ENCODE measurements around the gene MRTFA. TPM values are rescaled to one million over a fixed set of nuclear protein-coding genes. Genes with fewer than 3 reads are reported as not detected.

Gene MRTFA
- total RNA-seq, 1 experiment from 2014 or later = 28.0 TPM

- Histone ChIP-seq H4K20me1 (ENCODE audit: insufficient read depth) (no peaks in the 10 kb centered on the region), H2AFZ (ENCODE audit: low read depth, low read length, poor library complexity, severe bottlenecking) (no peak overlapping the region), H3K4me3 (replicated peaks in 1 of 2; ENCODE audit: low read depth in 1 of 2, low read length in 2 of 2) (no peak overlapping the region), H3K9ac (ENCODE audit: low read length) (no peak overlapping the region), H3K4me1 (ENCODE audit: control insufficient read depth in 1 of 2, insufficient read depth in 2 of 2, low read length in 2 of 2) (peaks cover 0 to 10% of the 10 kb centered on the region in 2 experiments; a peak in 2 of 4 replicates), H3K79me2 (ENCODE audit: insufficient read depth, low read length) (no peaks in the 10 kb centered on the region), H3K36me3 (ENCODE audit: control insufficient read depth in 1 of 2, insufficient read depth in 2 of 2, low read length in 2 of 2) (no peaks in the 10 kb centered on the region), H3K27ac (ENCODE audit: low read depth, low read length) (no peak overlapping the region), H3K4me2 (ENCODE audit: low read length) (no peak overlapping the region), H3K9me3 (ENCODE audit: control insufficient read depth in 1 of 2, insufficient read depth in 1 of 2, low read depth in 1 of 2, low read length in 2 of 2) (no peaks in the 10 kb centered on the region), H3K9me2 (ENCODE audit: insufficient read depth) (no peaks in the 10 kb centered on the region), H3K27me3 (ENCODE audit: insufficient read depth, low read length) (no peaks in the 10 kb centered on the region)
- ATAC-seq (no peak), DNase-seq (ENCODE audit: low read depth, low spot score) (no peak)
- intact Hi-C loops (cut with micrococcal nuclease) = no loop called here
- no peak for TF ChIP-seq CTCF (IDR thresholded peaks at IDR 0.05 in 2 of 3, conservative IDR thresholded peaks at IDR 0.05 in 1 of 3; ENCODE audit: borderline replicate concordance in 1 of 3, insufficient read depth in 1 of 3, low read depth in 2 of 3, low read length in 2 of 3)
- no peak for TF ChIP-seq CEBPB (IDR thresholded peaks at IDR 0.05; ENCODE audit: low read depth)
- TF ChIP-seq ZBTB33 (IDR thresholded peaks at IDR 0.05; ENCODE audit: extremely low read depth, insufficient replicate concordance, low read length) = no peak
- no peak for TF ChIP-seq FOSL1 (IDR thresholded peaks at IDR 0.05; ENCODE audit: low read depth)
- no peak for TF ChIP-seq EGR1 (IDR thresholded peaks at IDR 0.05; ENCODE audit: low read depth)
- TF ChIP-seq, protein P1, sequence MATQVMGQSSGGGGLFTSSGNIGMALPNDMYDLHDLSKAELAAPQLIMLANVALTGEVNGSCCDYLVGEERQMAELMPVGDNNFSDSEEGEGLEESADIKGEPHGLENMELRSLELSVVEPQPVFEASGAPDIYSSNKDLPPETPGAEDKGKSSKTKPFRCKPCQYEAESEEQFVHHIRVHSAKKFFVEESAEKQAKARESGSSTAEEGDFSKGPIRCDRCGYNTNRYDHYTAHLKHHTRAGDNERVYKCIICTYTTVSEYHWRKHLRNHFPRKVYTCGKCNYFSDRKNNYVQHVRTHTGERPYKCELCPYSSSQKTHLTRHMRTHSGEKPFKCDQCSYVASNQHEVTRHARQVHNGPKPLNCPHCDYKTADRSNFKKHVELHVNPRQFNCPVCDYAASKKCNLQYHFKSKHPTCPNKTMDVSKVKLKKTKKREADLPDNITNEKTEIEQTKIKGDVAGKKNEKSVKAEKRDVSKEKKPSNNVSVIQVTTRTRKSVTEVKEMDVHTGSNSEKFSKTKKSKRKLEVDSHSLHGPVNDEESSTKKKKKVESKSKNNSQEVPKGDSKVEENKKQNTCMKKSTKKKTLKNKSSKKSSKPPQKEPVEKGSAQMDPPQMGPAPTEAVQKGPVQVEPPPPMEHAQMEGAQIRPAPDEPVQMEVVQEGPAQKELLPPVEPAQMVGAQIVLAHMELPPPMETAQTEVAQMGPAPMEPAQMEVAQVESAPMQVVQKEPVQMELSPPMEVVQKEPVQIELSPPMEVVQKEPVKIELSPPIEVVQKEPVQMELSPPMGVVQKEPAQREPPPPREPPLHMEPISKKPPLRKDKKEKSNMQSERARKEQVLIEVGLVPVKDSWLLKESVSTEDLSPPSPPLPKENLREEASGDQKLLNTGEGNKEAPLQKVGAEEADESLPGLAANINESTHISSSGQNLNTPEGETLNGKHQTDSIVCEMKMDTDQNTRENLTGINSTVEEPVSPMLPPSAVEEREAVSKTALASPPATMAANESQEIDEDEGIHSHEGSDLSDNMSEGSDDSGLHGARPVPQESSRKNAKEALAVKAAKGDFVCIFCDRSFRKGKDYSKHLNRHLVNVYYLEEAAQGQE (IDR thresholded peaks at IDR 0.05; ENCODE audit: low read depth) = no peak
- no peak for TF ChIP-seq CBX3 (IDR thresholded peaks at IDR 0.05; ENCODE audit: low read depth)
- no peak for TF ChIP-seq POLR2AphosphoS5 (IDR thresholded peaks at IDR 0.05; ENCODE audit: low read depth, low read length)
- TF ChIP-seq ZFX (IDR thresholded peaks at IDR 0.05) = no peak
- TF ChIP-seq POLR2A (IDR thresholded peaks at IDR 0.05; ENCODE audit: borderline replicate concordance, extremely low read depth, insufficient read depth, insufficient read length) = no peak
- TF ChIP-seq TCF7L2 (IDR thresholded peaks at IDR 0.05; ENCODE audit: borderline replicate concordance, extremely low read depth, insufficient read depth, insufficient read length) = no peak
- no peak for TF ChIP-seq ZNF274 (IDR thresholded peaks at IDR 0.05; ENCODE audit: low read depth, low read length)
- no peak for TF ChIP-seq MAX (IDR thresholded peaks at IDR 0.05)
- TF ChIP-seq SIN3A (IDR thresholded peaks at IDR 0.05; ENCODE audit: low read depth) = no peak
- no peak for TF ChIP-seq JUND (IDR thresholded peaks at IDR 0.05)
- no peak for TF ChIP-seq RAD21 (IDR thresholded peaks at IDR 0.05; ENCODE audit: low read depth)
- no peak for TF ChIP-seq EZH2 (IDR thresholded peaks at IDR 0.05)
- TF ChIP-seq SP1 (IDR thresholded peaks at IDR 0.05; ENCODE audit: low read depth) = no peak
- BruUV-seq (replicated peaks) = no TSS peak
- ChIA-PET CTCF (interaction anchor here (0.6 kb wide), 1 partner anchor 832 kb away, joined by 3 read pairs; no protein-coding TSS in a partner anchor), RAD21 (ENCODE audit: low non-redundant PET in 1 of 2, low total read pairs in 2 of 2, uncharacterized antibody in 2 of 2, unreplicated experiment in 2 of 2) (no interaction called here), POLR2A (interaction anchor here (0.6 to 2.2 kb wide), 2 partner anchors 11 to 13 kb away, joined by 5 read pairs; no protein-coding TSS in a partner anchor)
Observed at GRCh38 chr22:40665312-40665711, 28.8 kb upstream of the MRTFA start.
